Measurements from ENCODE around the gene WLS.
"Not testable (repeated sequence)": the region's sequence is repeated elsewhere in the genome, so short reads cannot be mapped to it uniquely, and the experiment has no call there.

DNA sequence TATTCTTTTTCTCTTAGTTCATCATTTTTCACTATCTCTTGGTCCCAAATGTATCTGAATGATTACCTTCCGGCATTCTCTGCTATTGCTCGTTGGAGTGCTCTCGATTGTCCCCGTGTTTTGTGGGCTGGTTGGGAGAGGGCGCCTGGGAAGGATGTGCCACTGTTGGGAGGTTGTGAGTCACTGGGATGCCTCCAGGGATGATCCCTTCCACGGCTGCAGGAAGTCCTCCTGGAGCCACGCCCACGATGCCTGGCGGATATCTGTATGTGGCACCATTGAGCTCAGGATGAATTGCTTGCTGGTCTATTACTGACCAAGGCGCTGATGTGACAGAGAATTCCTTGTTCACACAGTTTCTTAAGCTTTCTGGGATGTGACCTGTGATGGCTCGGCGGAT, 70.7 kb downstream of the WLS start:
- TF ChIP-seq, protein P1, sequence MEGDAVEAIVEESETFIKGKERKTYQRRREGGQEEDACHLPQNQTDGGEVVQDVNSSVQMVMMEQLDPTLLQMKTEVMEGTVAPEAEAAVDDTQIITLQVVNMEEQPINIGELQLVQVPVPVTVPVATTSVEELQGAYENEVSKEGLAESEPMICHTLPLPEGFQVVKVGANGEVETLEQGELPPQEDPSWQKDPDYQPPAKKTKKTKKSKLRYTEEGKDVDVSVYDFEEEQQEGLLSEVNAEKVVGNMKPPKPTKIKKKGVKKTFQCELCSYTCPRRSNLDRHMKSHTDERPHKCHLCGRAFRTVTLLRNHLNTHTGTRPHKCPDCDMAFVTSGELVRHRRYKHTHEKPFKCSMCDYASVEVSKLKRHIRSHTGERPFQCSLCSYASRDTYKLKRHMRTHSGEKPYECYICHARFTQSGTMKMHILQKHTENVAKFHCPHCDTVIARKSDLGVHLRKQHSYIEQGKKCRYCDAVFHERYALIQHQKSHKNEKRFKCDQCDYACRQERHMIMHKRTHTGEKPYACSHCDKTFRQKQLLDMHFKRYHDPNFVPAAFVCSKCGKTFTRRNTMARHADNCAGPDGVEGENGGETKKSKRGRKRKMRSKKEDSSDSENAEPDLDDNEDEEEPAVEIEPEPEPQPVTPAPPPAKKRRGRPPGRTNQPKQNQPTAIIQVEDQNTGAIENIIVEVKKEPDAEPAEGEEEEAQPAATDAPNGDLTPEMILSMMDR (conservative IDR thresholded peaks at IDR 0.05) = not testable (repeated sequence)
- not testable (repeated sequence) for TF ChIP-seq ZFX (IDR thresholded peaks at IDR 0.05)
